GM12878 (cell line): Measurements from ENCODE around the gene TNKS1BP1. TPM values are rescaled to one million over a fixed set of nuclear protein-coding genes. Genes with fewer than 3 reads are reported as not detected.

Experiments used
- ATAC-seq: fragments of 200-7000 bp; cut with Tn5 transposase; 3 replicates; pipeline ENCODE4 v1.9.1; 2020; ENCODE audit warnings: mild to moderate bottlenecking, moderate library complexity
- BruUV-seq: library from RNA; stranded (reverse); fragments of 400-500 nt; replicated peaks from 2 replicates; lab custom pipeline; 2021; lab: Mats Ljungman, UMichigan
- CTCF ChIA-PET: fragments of 300-600 bp; sonication (Branson Sonifier 250); formaldehyde crosslinking; extraction: SDS; loops from one replicate; lab custom pipeline; 2021; ENCODE audit warnings: inconsistent platforms; lab: Yijun Ruan, JAX
- POLR2A ChIA-PET: fragments of 350-600 bp; formaldehyde crosslinking; extraction: SDS; loops from one replicate; lab custom pipeline; 2021; ENCODE audit warnings: inconsistent platforms; lab: Charles Lee
- RAD21 ChIA-PET: fragments of 300-600 bp; sonication (Branson Sonifier 250); formaldehyde crosslinking; loops from one replicate; lab custom pipeline; 2023; ENCODE audit warnings: antibody characterized with exemption; ENCODE audit not compliant: unreplicated experiment; lab: Charles Lee
- SMC1A ChIA-PET: fragments of 300-600 bp; sonication (Branson Sonifier 250); formaldehyde crosslinking; loops from one replicate; lab custom pipeline; 2023; ENCODE audit not compliant: unreplicated experiment, uncharacterized antibody; lab: Charles Lee
- DNase-seq: peaks from one replicate; pipeline ENCODE4 v3.0.0-alpha.2; 2011; ENCODE audit warnings: low read depth, low spot score
- FAIRE-seq: peaks from 3 replicates; lab custom pipeline; 2011; peaks lifted over from hg19 to GRCh38; lab: Jason Lieb, UNC
- H2AFZ ChIP-seq: 2 replicates; pipeline ENCODE4 v1.6.0; 2011; ENCODE audit warnings: low read depth, low read length, control low read depth; ENCODE audit not compliant: control insufficient read depth
- H3K27ac ChIP-seq: 2 replicates; pipeline ENCODE4 v1.5.1; 2011; ENCODE audit warnings: control low read depth; ENCODE audit not compliant: control insufficient read depth, insufficient read depth
- H3K27me3 ChIP-seq, 2 experiments: replicated peaks in 1 of 2; 2 replicates each; pipeline versions ENCODE4 v1.6.0 to v1.6.1; 2011; ENCODE audit warnings: low read length in 1 of 2; ENCODE audit not compliant: control insufficient read depth in 2 of 2, insufficient read depth in 2 of 2
- H3K36me3 ChIP-seq, 2 experiments: 2 replicates each; pipeline ENCODE4 v1.5.1; 2011; ENCODE audit warnings: low read length in 1 of 2; ENCODE audit not compliant: control insufficient read depth in 2 of 2, insufficient read depth in 2 of 2
- H3K4me1 ChIP-seq: 2 replicates; pipeline ENCODE4 v1.6.1; 2011; ENCODE audit warnings: mild to moderate bottlenecking, low read length, moderate library complexity, mixed read lengths; ENCODE audit not compliant: control insufficient read depth, insufficient read depth
- H3K4me2 ChIP-seq: 2 replicates; pipeline ENCODE4 v1.6.0; 2011; ENCODE audit warnings: control low read depth; ENCODE audit not compliant: control insufficient read depth, insufficient read depth
- H3K4me3 ChIP-seq: fragments of 200-600 bp; sonication (generic); 2 replicates; pipeline ENCODE4 v1.5.1; 2016
- H3K79me2 ChIP-seq: 2 replicates; pipeline ENCODE4 v1.6.0; 2011; ENCODE audit warnings: low read length; ENCODE audit not compliant: control insufficient read depth, insufficient read depth
- H3K9ac ChIP-seq: 2 replicates; pipeline ENCODE4 v1.8.0; 2011; ENCODE audit warnings: low read length, control low read depth, mixed read lengths; ENCODE audit not compliant: control insufficient read depth, insufficient read depth
- H3K9me3 ChIP-seq: replicated peaks from 3 replicates; pipeline ENCODE4 v1.5.1; 2011; ENCODE audit warnings: mild to moderate bottlenecking, low read length; ENCODE audit not compliant: control insufficient read depth, insufficient read depth
- H4K20me1 ChIP-seq: 2 replicates; pipeline ENCODE4 v1.6.0; 2011; ENCODE audit not compliant: control insufficient read depth, insufficient read depth
- CEBPB ChIP-seq, 2 experiments: fragments of 150-350 bp in 1 of 2; IDR thresholded peaks; 2 replicates each; pipeline ENCODE4 v1.6.1; 2012 to 2014; ENCODE audit warnings: low read depth in 2 of 2, low read length in 2 of 2, borderline replicate concordance in 1 of 2, inconsistent platforms in 1 of 2
- EGR1 ChIP-seq, 2 experiments: IDR thresholded peaks; 1 replicate in 1 of 2; 2 replicates in 1 of 2; pipeline ENCODE4 v1.6.1; 2011 to 2012; ENCODE audit warnings: low read depth in 2 of 2, low read length in 2 of 2, borderline replicate concordance in 1 of 2, mild to moderate bottlenecking in 1 of 2, moderate library complexity in 1 of 2
- LARP7 ChIP-seq: fragments of 450-650 bp; IDR thresholded peaks from 2 replicates; pipeline ENCODE4 v1.6.1; 2017; ENCODE audit warnings: mild to moderate bottlenecking
- MYB ChIP-seq: fragments of 150-350 bp; IDR thresholded peaks from 2 replicates; pipeline ENCODE4 v1.6.1; 2014; ENCODE audit warnings: mild to moderate bottlenecking, low read depth, low read length, borderline replicate concordance
- POLR2A ChIP-seq: IDR thresholded peaks from 2 replicates; pipeline ENCODE4 v1.6.1; 2011; ENCODE audit warnings: low read depth, mild to moderate bottlenecking, low read length
- SMAD5 ChIP-seq: IDR thresholded peaks from 2 replicates; pipeline ENCODE4 v1.6.1; 2016; ENCODE audit warnings: antibody characterized with exemption, low read depth
- TAF1 ChIP-seq: IDR thresholded peaks from 2 replicates; pipeline ENCODE4 v1.6.1; 2011; ENCODE audit warnings: mild to moderate bottlenecking, low read depth, low read length, borderline replicate concordance
- ZNF274 ChIP-seq: IDR thresholded peaks from one replicate; pipeline ENCODE4 v1.8.0; 2011; ENCODE audit not compliant: insufficient read length, insufficient read depth
- WGBS: methylation state at CpG from one replicate; pipeline ENCODE4 v1.1.6; 2016; ENCODE audit warnings: low lambda C conversion rate; ENCODE audit not compliant: insufficient replicate concordance, insufficient coverage; ENCODE audit errors: missing lambda C conversion rate; 5-methylcytosine and 5-hydroxymethylcytosine counted together
- in situ Hi-C: fragments of 300-500 bp; cut with MboI; formaldehyde crosslinking; loops from 9 replicates; pipeline ENCODE4 v1.14.3; 2018; ENCODE audit warnings: mixed read lengths
- intact Hi-C: fragments of 100-400 bp; cut with micrococcal nuclease; formaldehyde crosslinking; loops from one replicate; pipeline ENCODE4 v1.14.2; 2022; ENCODE audit not compliant: unreplicated experiment
- polyA plus RNA-seq, 11 experiments: library from polyadenylated mRNA; depleted of rRNA in 4 of 11; unstranded in 6 of 11; stranded (reverse) in 5 of 11; fragments of >200 nt; fragmentation: Nextera tagmentation in 4 of 11; fragmentation: Illumina TruSeq in 1 of 11; extraction: Ambion mirVana in 4 of 11; extraction: Trizol in 1 of 11; gene quantifications; 1 replicate in 1 of 11; 2 replicates in 10 of 11; pipeline versions ENCODE4 v1.2.1 to v1.2.3, GENCODE V29; 2011 to 2016; ENCODE audit warnings: inconsistent platforms in 2 of 11, missing spikeins in 2 of 11, low read depth in 1 of 11
- total RNA-seq, 4 experiments: library from RNA; depleted of rRNA in 3 of 4; stranded (reverse); fragments of >200 nt in 3 of 4; fragmentation: Illumina TruSeq in 1 of 4; extraction: Trizol in 1 of 4; gene quantifications; 2 replicates each; pipeline versions ENCODE4 v1.2.1 to v1.2.3, GENCODE V29; 2013 to 2021
- TF ChIP-seq, protein P1 (sequence below): fragments of 450-650 bp; conservative IDR thresholded peaks from 2 replicates; pipeline ENCODE4 v1.6.1; 2017; ENCODE audit warnings: mild to moderate bottlenecking, moderate library complexity
- TF ChIP-seq, protein P2 (sequence below), 3 experiments: IDR thresholded peaks in 2 of 3; conservative IDR thresholded peaks in 1 of 3; 2 replicates each; pipeline ENCODE4 v1.5.1; 2011; ENCODE audit warnings: low read depth in 3 of 3, low read length in 3 of 3, mild to moderate bottlenecking in 3 of 3, control low read depth in 2 of 3, moderate library complexity in 2 of 3, inconsistent platforms in 1 of 3, mixed read lengths in 1 of 3; ENCODE audit not compliant: control insufficient read depth in 2 of 3, insufficient read depth in 1 of 3; ENCODE audit errors: extremely low read depth in 1 of 3
- TF ChIP-seq, protein P3 (sequence below): fragments of 450-650 bp; IDR thresholded peaks from 2 replicates; pipeline ENCODE4 v1.6.1; 2017; ENCODE audit warnings: mild to moderate bottlenecking, low read depth, inconsistent platforms; ENCODE audit not compliant: poor library complexity, severe bottlenecking
- TF ChIP-seq, protein P4 (sequence below): fragments of 450-650 bp; IDR thresholded peaks from 2 replicates; pipeline ENCODE4 v1.6.1; 2014; ENCODE audit warnings: mild to moderate bottlenecking
- TF ChIP-seq, protein P5 (sequence below): fragments of 450-650 bp; IDR thresholded peaks from 2 replicates; pipeline ENCODE4 v1.6.1; 2018; ENCODE audit warnings: borderline replicate concordance, mild to moderate bottlenecking; ENCODE audit not compliant: partially characterized antibody

The TNKS1BP1 gene
- total and polyA plus RNA-seq, 10 of the 15 experiments (the other 5 are each of a cell fraction or from before 2014, with no cell fraction given): 0.26 to 15.8 (median 4.3) TPM

DNA sequence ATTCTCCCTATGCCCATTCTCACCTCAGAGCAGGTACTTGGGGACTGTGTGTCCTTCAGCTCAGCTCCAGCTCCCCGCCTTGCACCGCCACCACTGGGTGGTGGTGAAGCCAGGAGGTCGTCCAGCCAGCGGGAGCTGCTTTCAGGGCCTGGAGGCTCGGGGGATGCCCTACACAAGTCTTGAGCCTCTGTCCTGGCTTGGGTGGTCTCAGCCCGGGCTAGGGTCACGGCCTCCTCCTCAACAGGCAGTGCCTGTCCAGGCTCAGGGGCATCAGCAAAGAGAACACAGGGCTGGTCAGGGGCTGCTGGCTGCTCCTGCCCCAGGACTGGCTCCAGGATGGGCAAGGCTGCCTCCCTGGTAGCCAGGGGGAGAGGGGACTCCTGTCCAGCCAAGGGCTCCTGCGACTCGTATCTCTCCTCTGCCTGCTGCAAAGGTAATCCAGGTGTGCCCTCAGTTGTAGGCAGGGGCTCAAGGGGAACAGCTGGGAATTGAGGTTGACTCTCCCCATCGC is 12.2 kb downstream of the TNKS1BP1 start:
- H3K27ac ChIP-seq: no peak overlapping the region
- H3K9ac ChIP-seq: no peak overlapping the region
- peaks cover 3% of the 10 kb centered on the region for H3K4me1 ChIP-seq
- H2AFZ ChIP-seq: no peak overlapping the region
- DNase-seq (no peak), FAIRE-seq (no peak), ATAC-seq (no peak)
- intact Hi-C loops: no loop called here
- ChIA-PET RAD21 (interaction anchor here (1.0 to 1.6 kb wide), 2 partner anchors 10 to 146 kb away, joined by 3 read pairs; no protein-coding TSS in a partner anchor), CTCF (interaction anchor here (1.6 kb wide), 1 partner anchor 9 kb away, joined by 9 read pairs; no protein-coding TSS in a partner anchor), POLR2A (interaction anchor here (2.0 kb wide), 1 partner anchor 8 kb away, joined by 8 read pairs; no protein-coding TSS in a partner anchor), SMC1A (interaction anchor here (2.6 kb wide), 1 partner anchor 9 kb away, joined by 9 read pairs; no protein-coding TSS in a partner anchor)
- H3K27me3 ChIP-seq: no peaks in the 10 kb centered on the region
- no peaks in the 10 kb centered on the region for H3K79me2 ChIP-seq
- H3K4me3 ChIP-seq: no peak overlapping the region
- in situ Hi-C loops: no loop called here
- peaks cover 1 to 2% of the 10 kb centered on the region in 2 experiments; a peak in 2 of 4 replicates for H3K36me3 ChIP-seq
- no TSS peak for BruUV-seq
- no peaks in the 10 kb centered on the region for H3K9me3 ChIP-seq
- WGBS: 77% methylated on average over 10 of the region's 10 CpGs
- H4K20me1 ChIP-seq: no peaks in the 10 kb centered on the region
- H3K4me2 ChIP-seq: no peak overlapping the region
- no peak for TF ChIP-seq ZNF274
- no peak for TF ChIP-seq TAF1
- no peak for TF ChIP-seq EGR1 (IDR thresholded peaks at IDR 0.05; ENCODE audit: borderline replicate concordance in 1 of 2, low read depth in 2 of 2, low read length in 2 of 2)
- TF ChIP-seq, protein P1, sequence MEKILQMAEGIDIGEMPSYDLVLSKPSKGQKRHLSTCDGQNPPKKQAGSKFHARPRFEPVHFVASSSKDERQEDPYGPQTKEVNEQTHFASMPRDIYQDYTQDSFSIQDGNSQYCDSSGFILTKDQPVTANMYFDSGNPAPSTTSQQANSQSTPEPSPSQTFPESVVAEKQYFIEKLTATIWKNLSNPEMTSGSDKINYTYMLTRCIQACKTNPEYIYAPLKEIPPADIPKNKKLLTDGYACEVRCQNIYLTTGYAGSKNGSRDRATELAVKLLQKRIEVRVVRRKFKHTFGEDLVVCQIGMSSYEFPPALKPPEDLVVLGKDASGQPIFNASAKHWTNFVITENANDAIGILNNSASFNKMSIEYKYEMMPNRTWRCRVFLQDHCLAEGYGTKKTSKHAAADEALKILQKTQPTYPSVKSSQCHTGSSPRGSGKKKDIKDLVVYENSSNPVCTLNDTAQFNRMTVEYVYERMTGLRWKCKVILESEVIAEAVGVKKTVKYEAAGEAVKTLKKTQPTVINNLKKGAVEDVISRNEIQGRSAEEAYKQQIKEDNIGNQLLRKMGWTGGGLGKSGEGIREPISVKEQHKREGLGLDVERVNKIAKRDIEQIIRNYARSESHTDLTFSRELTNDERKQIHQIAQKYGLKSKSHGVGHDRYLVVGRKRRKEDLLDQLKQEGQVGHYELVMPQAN: no peak
- TF ChIP-seq, protein P2, sequence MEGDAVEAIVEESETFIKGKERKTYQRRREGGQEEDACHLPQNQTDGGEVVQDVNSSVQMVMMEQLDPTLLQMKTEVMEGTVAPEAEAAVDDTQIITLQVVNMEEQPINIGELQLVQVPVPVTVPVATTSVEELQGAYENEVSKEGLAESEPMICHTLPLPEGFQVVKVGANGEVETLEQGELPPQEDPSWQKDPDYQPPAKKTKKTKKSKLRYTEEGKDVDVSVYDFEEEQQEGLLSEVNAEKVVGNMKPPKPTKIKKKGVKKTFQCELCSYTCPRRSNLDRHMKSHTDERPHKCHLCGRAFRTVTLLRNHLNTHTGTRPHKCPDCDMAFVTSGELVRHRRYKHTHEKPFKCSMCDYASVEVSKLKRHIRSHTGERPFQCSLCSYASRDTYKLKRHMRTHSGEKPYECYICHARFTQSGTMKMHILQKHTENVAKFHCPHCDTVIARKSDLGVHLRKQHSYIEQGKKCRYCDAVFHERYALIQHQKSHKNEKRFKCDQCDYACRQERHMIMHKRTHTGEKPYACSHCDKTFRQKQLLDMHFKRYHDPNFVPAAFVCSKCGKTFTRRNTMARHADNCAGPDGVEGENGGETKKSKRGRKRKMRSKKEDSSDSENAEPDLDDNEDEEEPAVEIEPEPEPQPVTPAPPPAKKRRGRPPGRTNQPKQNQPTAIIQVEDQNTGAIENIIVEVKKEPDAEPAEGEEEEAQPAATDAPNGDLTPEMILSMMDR (IDR thresholded peaks at IDR 0.05 in 2 of 3, conservative IDR thresholded peaks at IDR 0.05 in 1 of 3; ENCODE audit: control insufficient read depth in 2 of 3, extremely low read depth in 1 of 3, insufficient read depth in 1 of 3, low read depth in 3 of 3, low read length in 3 of 3): no peak
- no peak for TF ChIP-seq SMAD5
- TF ChIP-seq, protein P3, sequence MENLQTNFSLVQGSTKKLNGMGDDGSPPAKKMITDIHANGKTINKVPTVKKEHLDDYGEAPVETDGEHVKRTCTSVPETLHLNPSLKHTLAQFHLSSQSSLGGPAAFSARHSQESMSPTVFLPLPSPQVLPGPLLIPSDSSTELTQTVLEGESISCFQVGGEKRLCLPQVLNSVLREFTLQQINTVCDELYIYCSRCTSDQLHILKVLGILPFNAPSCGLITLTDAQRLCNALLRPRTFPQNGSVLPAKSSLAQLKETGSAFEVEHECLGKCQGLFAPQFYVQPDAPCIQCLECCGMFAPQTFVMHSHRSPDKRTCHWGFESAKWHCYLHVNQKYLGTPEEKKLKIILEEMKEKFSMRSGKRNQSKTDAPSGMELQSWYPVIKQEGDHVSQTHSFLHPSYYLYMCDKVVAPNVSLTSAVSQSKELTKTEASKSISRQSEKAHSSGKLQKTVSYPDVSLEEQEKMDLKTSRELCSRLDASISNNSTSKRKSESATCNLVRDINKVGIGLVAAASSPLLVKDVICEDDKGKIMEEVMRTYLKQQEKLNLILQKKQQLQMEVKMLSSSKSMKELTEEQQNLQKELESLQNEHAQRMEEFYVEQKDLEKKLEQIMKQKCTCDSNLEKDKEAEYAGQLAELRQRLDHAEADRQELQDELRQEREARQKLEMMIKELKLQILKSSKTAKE: no peak
- no peak for TF ChIP-seq CEBPB (IDR thresholded peaks at IDR 0.05; ENCODE audit: borderline replicate concordance in 1 of 2, low read depth in 2 of 2, low read length in 2 of 2)
- no peak; the same call in 1 of the 2 replicates for TF ChIP-seq POLR2A
- TF ChIP-seq, protein P4, sequence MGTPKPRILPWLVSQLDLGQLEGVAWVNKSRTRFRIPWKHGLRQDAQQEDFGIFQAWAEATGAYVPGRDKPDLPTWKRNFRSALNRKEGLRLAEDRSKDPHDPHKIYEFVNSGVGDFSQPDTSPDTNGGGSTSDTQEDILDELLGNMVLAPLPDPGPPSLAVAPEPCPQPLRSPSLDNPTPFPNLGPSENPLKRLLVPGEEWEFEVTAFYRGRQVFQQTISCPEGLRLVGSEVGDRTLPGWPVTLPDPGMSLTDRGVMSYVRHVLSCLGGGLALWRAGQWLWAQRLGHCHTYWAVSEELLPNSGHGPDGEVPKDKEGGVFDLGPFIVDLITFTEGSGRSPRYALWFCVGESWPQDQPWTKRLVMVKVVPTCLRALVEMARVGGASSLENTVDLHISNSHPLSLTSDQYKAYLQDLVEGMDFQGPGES: no peak
- TF ChIP-seq LARP7: no peak
- no peak for TF ChIP-seq MYB
- TF ChIP-seq, protein P5, sequence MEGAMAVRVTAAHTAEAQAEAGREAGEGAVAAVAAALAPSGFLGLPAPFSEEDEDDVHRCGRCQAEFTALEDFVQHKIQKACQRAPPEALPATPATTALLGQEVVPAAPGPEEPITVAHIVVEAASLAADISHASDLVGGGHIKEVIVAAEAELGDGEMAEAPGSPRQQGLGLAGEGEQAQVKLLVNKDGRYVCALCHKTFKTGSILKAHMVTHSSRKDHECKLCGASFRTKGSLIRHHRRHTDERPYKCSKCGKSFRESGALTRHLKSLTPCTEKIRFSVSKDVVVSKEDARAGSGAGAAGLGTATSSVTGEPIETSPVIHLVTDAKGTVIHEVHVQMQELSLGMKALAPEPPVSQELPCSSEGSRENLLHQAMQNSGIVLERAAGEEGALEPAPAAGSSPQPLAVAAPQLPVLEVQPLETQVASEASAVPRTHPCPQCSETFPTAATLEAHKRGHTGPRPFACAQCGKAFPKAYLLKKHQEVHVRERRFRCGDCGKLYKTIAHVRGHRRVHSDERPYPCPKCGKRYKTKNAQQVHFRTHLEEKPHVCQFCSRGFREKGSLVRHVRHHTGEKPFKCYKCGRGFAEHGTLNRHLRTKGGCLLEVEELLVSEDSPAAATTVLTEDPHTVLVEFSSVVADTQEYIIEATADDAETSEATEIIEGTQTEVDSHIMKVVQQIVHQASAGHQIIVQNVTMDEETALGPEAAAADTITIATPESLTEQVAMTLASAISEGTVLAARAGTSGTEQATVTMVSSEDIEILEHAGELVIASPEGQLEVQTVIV: no peak
